Measurements from ENCODE around the gene HNRNPLL.

GRCh38 chr2:38580115-38580636 is 22.6 kb downstream of the HNRNPLL start:
- no peak for TF ChIP-seq PBX3 (CRISPR knock-in tag; IDR thresholded peaks at IDR 0.05)
- no peak for TF ChIP-seq CTCF (tag by site-specific recombination; IDR thresholded peaks at IDR 0.05)
- TF ChIP-seq ZNF530 (tag by site-specific recombination; IDR thresholded peaks at IDR 0.05; ENCODE audit: low read depth), result no peak
- no peak for TF ChIP-seq KLF10 (tag by site-specific recombination; IDR thresholded peaks at IDR 0.05)
- no peak for TF ChIP-seq SP2 (tag by site-specific recombination; IDR thresholded peaks at IDR 0.05)
- no peak for TF ChIP-seq ZFP37 (tag by site-specific recombination; IDR thresholded peaks at IDR 0.05)
- TF ChIP-seq KLF17 (tag by site-specific recombination; IDR thresholded peaks at IDR 0.05), result no peak

Data from HEK293 (cell line).